ENCODE data around the gene KCNJ5. TPM values are rescaled to one million over a fixed set of nuclear protein-coding genes. Genes with fewer than 3 reads are reported as not detected.
A peak's percentile ranks its signal among the peaks of the same experiment; 100 is the strongest.

KCNJ5 gene
- total RNA-seq, 1 experiment from 2014 or later = 0.22 TPM

DNA sequence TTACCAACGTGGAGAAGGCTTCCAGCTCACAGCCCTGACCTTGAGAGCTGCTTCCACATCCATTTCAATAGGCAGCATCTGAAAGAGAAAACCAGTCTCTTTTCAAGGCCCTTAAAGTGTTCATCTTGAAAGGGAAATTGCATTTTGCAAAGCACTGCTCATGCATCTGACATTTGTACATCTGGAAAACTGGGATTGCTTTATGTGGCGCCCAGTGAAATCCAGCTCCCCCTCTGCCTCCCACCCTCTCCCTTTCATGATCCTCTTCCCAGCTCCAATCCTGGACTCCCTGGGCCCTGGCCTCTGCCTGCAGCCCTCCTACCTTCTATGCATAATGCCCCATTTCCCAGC lies 34.1 kb downstream of the KCNJ5 start (continued):
- TF ChIP-seq, protein P1, sequence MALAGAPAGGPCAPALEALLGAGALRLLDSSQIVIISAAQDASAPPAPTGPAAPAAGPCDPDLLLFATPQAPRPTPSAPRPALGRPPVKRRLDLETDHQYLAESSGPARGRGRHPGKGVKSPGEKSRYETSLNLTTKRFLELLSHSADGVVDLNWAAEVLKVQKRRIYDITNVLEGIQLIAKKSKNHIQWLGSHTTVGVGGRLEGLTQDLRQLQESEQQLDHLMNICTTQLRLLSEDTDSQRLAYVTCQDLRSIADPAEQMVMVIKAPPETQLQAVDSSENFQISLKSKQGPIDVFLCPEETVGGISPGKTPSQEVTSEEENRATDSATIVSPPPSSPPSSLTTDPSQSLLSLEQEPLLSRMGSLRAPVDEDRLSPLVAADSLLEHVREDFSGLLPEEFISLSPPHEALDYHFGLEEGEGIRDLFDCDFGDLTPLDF (CRISPR knock-in tag; IDR thresholded peaks at IDR 0.05) = no peak

DNA sequence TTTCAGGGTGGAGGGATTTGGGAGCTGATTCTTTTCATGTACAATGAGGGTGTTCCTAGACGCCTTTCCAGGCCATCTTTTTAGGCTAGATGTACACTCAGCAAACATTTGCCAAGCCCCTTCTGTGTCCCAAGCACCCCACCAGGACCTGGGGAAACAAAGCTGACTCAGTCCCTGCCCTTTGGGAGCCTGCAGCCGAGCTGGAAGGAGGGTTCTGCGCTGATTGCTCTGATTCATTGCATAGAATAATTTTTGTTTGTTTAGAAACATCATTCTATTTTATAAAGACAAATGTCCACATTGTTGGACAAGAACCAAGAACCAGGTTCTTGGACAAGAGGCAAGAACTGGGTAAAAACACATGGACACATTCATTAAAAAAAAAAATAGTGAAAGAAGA lies 34.8 kb downstream of the KCNJ5 start:
- no peaks in the 10 kb centered on the region for H3K36me3 Mint-ChIP-seq
- ChIA-PET CTCF (interaction anchor here (0.7 to 3.0 kb wide), 7 partner anchors 10 to 478 kb away, joined by 3 to 10 read pairs (median 4); no protein-coding TSS in a partner anchor), POLR2A (interaction anchor here (0.7 to 1.0 kb wide), 2 partner anchors 8 to 267 kb away, joined by 3 to 4 read pairs; no protein-coding TSS in a partner anchor)
- H3K27ac Mint-ChIP-seq = no peak overlapping the region
- peaks cover 85% of the 10 kb centered on the region for H3K27me3 Mint-ChIP-seq (ENCODE audit: low read depth)
- H3K9me3 Mint-ChIP-seq = no peaks in the 10 kb centered on the region
- no peak overlapping the region for H3K4me3 Mint-ChIP-seq
- DNase-seq (ENCODE audit: low spot score) (no peak), ATAC-seq (no peak)
- peaks cover 57% of the 10 kb centered on the region for H3K4me1 Mint-ChIP-seq
- no peak for TF ChIP-seq CBFB (CRISPR knock-in tag; IDR thresholded peaks at IDR 0.05; ENCODE audit: low read depth)
- no peak for TF ChIP-seq FOXJ3 (CRISPR knock-in tag; IDR thresholded peaks at IDR 0.05; ENCODE audit: borderline replicate concordance)
- TF ChIP-seq, protein P2, sequence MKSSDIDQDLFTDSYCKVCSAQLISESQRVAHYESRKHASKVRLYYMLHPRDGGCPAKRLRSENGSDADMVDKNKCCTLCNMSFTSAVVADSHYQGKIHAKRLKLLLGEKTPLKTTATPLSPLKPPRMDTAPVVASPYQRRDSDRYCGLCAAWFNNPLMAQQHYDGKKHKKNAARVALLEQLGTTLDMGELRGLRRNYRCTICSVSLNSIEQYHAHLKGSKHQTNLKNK (CRISPR knock-in tag; IDR thresholded peaks at IDR 0.05) = no peak
- no peak for TF ChIP-seq MYBL2 (CRISPR knock-in tag; IDR thresholded peaks at IDR 0.05)
- TF ChIP-seq, protein P3, sequence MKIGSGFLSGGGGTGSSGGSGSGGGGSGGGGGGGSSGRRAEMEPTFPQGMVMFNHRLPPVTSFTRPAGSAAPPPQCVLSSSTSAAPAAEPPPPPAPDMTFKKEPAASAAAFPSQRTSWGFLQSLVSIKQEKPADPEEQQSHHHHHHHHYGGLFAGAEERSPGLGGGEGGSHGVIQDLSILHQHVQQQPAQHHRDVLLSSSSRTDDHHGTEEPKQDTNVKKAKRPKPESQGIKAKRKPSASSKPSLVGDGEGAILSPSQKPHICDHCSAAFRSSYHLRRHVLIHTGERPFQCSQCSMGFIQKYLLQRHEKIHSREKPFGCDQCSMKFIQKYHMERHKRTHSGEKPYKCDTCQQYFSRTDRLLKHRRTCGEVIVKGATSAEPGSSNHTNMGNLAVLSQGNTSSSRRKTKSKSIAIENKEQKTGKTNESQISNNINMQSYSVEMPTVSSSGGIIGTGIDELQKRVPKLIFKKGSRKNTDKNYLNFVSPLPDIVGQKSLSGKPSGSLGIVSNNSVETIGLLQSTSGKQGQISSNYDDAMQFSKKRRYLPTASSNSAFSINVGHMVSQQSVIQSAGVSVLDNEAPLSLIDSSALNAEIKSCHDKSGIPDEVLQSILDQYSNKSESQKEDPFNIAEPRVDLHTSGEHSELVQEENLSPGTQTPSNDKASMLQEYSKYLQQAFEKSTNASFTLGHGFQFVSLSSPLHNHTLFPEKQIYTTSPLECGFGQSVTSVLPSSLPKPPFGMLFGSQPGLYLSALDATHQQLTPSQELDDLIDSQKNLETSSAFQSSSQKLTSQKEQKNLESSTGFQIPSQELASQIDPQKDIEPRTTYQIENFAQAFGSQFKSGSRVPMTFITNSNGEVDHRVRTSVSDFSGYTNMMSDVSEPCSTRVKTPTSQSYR (CRISPR knock-in tag; IDR thresholded peaks at IDR 0.05) = no peak
- TF ChIP-seq, protein P4, sequence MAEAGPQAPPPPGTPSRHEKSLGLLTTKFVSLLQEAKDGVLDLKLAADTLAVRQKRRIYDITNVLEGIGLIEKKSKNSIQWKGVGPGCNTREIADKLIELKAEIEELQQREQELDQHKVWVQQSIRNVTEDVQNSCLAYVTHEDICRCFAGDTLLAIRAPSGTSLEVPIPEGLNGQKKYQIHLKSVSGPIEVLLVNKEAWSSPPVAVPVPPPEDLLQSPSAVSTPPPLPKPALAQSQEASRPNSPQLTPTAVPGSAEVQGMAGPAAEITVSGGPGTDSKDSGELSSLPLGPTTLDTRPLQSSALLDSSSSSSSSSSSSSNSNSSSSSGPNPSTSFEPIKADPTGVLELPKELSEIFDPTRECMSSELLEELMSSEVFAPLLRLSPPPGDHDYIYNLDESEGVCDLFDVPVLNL (CRISPR knock-in tag; IDR thresholded peaks at IDR 0.05; ENCODE audit: borderline replicate concordance, low read depth) = no peak
- TF ChIP-seq, protein P5, sequence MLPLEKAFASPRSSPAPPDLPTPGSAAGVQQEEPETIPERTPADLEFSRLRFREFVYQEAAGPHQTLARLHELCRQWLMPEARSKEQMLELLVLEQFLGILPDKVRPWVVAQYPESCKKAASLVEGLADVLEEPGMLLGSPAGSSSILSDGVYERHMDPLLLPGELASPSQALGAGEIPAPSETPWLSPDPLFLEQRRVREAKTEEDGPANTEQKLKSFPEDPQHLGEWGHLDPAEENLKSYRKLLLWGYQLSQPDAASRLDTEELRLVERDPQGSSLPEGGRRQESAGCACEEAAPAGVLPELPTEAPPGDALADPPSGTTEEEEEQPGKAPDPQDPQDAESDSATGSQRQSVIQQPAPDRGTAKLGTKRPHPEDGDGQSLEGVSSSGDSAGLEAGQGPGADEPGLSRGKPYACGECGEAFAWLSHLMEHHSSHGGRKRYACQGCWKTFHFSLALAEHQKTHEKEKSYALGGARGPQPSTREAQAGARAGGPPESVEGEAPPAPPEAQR (CRISPR knock-in tag; IDR thresholded peaks at IDR 0.05) = no peak
- TF ChIP-seq ETV6 (CRISPR knock-in tag; IDR thresholded peaks at IDR 0.05) = no peak
- no peak for TF ChIP-seq NR2C2 (CRISPR knock-in tag; IDR thresholded peaks at IDR 0.05)
- TF ChIP-seq ZNF138 (CRISPR knock-in tag; conservative IDR thresholded peaks at IDR 0.05) = no peak
- no peak for TF ChIP-seq RORB (CRISPR knock-in tag; IDR thresholded peaks at IDR 0.05)
- no peak for TF ChIP-seq TP53 (CRISPR knock-in tag; IDR thresholded peaks at IDR 0.05)
- TF ChIP-seq MXD4 (CRISPR knock-in tag; IDR thresholded peaks at IDR 0.05; ENCODE audit: borderline replicate concordance) = no peak
- no peak for TF ChIP-seq TCF7 (CRISPR knock-in tag; IDR thresholded peaks at IDR 0.05; ENCODE audit: low read depth)

DNA sequence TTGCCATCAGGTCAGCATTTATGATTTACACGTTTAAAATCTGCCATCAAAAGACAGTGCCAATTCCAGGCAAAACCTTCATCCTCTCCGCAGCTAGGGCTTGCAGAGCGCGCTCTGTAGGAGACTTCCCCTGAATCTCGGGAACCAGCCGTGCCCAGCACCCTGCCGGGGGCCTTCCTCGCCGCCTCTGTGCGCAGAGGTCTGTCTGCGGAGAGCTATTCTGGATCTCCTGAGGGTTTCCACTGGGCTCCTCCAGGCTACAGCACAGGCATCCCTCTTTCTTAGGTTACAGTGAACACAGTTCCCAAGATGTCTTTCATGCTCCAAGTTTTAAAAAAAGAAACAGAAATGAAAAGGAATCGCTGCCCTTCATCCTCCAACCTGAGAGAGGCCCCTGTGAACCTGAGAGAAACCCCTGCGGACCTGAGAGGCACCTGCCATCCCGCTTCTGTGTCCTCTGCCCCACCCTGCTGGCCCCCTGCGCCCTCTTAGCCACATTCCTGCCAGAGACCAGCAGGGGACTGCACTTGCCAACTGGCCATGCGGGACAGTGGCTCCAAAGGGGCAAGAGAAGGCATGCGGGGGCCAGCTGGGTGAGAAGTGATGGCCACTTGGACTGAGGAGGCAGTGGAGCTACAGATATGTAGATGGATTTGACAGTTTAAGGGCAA lies 35.4 kb downstream of the KCNJ5 start:
- CTCF ChIA-PET = interaction anchor here (0.6 to 3.0 kb wide), 7 partner anchors 10 to 477 kb away, joined by 3 to 10 read pairs (median 3); no protein-coding TSS in a partner anchor
- peaks cover 90% of the 10 kb centered on the region for H3K27me3 Mint-ChIP-seq (ENCODE audit: low read depth)
- ATAC-seq (peak; percentile 27), DNase-seq (ENCODE audit: low spot score) (no peak)
- H3K36me3 Mint-ChIP-seq = no peaks in the 10 kb centered on the region
- H3K4me3 Mint-ChIP-seq = no peak overlapping the region
- peaks cover 57% of the 10 kb centered on the region for H3K4me1 Mint-ChIP-seq
- H3K27ac Mint-ChIP-seq = no peak overlapping the region
- no peaks in the 10 kb centered on the region for H3K9me3 Mint-ChIP-seq
- POLR2A ChIA-PET = interaction anchor here (1.0 kb wide), 1 partner anchor 7 kb away, joined by 3 read pairs; no protein-coding TSS in a partner anchor
- TF ChIP-seq NR3C1 (CRISPR knock-in tag; conservative IDR thresholded peaks at IDR 0.05; ENCODE audit: low read depth) (no peak), RELA (CRISPR knock-in tag; IDR thresholded peaks at IDR 0.05; ENCODE audit: borderline replicate concordance) (no peak), ESRRA (CRISPR knock-in tag; IDR thresholded peaks at IDR 0.05; ENCODE audit: borderline replicate concordance) (no peak), TEAD4 (CRISPR knock-in tag; IDR thresholded peaks at IDR 0.05) (no peak), FOXK1 (CRISPR knock-in tag; IDR thresholded peaks at IDR 0.05) (no peak)
- TF ChIP-seq, protein P6, sequence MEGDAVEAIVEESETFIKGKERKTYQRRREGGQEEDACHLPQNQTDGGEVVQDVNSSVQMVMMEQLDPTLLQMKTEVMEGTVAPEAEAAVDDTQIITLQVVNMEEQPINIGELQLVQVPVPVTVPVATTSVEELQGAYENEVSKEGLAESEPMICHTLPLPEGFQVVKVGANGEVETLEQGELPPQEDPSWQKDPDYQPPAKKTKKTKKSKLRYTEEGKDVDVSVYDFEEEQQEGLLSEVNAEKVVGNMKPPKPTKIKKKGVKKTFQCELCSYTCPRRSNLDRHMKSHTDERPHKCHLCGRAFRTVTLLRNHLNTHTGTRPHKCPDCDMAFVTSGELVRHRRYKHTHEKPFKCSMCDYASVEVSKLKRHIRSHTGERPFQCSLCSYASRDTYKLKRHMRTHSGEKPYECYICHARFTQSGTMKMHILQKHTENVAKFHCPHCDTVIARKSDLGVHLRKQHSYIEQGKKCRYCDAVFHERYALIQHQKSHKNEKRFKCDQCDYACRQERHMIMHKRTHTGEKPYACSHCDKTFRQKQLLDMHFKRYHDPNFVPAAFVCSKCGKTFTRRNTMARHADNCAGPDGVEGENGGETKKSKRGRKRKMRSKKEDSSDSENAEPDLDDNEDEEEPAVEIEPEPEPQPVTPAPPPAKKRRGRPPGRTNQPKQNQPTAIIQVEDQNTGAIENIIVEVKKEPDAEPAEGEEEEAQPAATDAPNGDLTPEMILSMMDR (IDR thresholded peaks at IDR 0.05) = no peak
- TF ChIP-seq, protein P7, sequence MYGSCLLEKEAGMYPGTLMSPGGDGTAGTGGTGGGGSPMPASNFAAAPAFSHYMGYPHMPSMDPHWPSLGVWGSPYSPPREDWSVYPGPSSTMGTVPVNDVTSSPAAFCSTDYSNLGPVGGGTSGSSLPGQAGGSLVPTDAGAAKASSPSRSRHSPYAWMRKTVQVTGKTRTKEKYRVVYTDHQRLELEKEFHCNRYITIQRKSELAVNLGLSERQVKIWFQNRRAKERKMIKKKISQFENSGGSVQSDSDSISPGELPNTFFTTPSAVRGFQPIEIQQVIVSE (CRISPR knock-in tag; IDR thresholded peaks at IDR 0.05; ENCODE audit: borderline replicate concordance) = no peak

Data from WTC11 (cell line).